Measurements from ENCODE around the gene ARHGEF19.
A peak's percentile ranks its signal among the peaks of the same experiment; 100 is the strongest.
"Not testable (repeated sequence)": the region's sequence is repeated elsewhere in the genome, so short reads cannot be mapped to it uniquely, and the experiment has no call there.

Gene ARHGEF19

DNA sequence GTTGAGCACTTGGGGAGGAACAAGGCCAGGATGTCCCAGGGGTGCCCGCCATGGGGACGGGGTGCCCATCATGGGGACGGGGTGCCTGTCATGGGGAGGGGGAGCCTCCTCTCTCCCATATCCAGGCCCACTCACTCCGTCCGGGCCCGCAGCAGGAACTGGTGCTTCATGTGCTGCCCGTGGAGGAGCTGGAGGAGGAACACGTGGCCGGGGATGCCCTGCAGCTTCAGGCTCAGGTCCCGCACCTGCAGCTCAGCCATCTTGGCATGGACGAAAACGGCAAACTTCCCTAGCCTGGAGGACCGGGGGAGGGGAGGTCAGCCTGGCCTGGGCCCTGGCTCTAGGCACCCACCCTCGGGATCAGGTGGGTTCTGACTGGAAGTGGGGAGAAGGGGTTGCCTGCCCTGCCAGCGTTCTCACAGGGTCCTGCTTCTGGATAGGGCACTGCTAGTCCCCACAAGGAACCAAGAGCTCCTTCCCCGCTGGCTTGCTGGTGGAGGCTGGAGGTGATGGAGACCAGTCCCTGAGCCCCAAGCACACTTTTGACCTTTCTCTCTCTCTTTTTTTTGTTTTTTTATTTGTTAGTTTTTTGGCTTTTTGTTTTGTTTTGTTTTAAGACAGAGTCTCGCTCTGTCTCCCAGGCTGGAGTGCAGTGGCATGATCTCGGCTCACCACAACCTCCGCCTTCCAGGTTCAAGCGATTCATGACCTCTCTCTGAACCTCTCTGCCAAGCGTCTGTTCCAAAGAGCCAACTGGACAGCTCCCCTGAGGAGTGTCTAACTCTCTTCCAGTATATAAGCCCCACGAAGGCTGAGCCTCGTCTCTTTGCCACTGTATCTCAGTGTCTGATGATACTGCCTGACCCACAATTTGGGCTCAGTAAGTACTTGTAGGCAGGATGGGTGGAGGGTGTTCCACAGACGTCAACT lies 9.9 kb downstream of the ARHGEF19 start:
- DNase-seq, result no peak

DNA sequence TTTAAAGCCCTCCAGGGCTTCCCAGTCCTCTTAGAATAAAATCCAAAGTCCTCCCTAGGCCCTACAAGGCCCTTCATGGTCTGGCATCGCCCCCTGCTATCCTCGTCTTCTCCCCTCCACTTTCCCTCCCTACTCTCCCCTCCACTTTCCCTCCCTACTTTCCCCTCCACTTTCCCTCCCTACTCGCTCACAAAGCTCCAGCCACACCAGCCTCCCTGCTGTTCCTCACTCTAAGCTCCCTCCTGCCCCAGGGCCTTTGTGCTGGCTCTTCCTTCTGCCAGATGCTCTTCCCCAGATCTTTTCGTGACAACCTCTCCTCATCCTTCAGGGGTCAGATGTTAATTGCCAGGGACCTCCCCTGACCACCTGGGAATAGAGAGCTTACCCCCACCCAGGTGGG lies 12.8 kb downstream of the ARHGEF19 start:
- DNase-seq, result no peak

DNA sequence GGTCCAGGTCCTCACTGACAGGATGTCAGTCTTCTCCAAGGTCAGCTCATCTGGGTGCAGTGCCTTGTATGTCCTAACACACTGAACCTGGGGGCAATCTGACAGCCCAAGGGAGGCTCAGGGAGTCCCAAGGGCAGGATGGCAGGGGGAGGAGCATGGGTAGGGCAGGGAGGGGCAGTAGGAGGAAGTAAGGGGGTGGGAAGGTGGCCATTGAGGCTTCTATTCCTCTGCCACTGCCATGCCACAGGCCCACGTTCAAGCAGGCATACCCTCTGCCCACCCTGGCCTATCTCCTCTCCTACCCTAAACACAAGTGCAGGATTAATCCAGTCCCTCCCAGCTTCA lies 13.3 kb downstream of the ARHGEF19 start:
- DNase-seq, result no peak

DNA sequence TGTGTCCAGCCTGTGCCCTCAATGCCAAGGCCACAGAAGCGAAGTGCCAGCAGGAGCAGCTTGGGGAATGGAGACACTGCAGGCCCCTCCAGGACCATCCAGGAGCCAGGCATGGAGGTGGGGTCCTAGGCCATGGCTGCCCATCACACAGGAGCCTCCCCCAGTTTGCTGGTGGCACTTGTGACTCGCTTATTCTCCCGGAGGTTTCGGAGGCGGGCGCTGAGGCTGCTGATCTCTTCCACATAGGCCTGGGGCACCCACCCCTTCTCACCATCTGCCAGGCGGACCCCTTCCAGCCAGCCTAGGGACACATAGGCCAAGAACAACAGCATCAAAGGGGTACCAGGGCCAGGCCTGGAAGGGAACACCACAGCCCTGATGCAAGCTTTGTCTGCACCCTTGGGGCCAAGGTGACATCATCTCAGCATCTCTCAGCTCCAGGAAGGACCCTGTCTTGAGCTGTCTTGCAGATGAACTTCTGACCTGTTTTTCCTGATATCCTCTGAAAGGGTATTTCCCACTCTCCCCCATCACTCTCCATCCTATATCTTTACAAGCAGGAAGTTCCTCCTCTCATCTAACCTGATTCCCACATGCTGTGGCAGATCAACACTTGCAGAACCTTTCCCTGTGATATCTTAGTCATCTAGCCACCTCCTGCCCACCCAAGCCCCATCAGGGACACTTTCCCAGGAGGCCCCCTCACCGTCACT lies 13.9 kb downstream of the ARHGEF19 start:
- no peak for DNase-seq

DNA sequence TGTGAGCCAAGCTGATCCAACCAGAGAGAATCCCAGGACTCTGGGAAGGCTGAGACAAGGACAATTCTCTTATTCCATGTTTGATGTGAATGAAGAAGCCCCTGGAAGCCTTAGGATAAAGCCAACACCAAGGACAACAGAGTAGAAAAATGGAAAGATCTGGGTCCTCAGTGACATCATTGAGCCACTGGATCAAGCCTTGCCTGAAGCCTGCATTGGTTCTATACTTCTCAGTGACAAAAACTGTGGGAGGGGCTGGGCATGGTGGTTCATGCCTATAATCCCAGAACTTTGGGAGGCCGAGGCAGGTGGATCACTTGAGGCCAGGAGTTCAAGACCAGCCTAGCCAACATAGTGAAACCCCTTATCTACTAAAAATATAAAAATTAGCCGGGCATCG lies 15.6 kb downstream of the ARHGEF19 start:
- no peak for DNase-seq

DNA sequence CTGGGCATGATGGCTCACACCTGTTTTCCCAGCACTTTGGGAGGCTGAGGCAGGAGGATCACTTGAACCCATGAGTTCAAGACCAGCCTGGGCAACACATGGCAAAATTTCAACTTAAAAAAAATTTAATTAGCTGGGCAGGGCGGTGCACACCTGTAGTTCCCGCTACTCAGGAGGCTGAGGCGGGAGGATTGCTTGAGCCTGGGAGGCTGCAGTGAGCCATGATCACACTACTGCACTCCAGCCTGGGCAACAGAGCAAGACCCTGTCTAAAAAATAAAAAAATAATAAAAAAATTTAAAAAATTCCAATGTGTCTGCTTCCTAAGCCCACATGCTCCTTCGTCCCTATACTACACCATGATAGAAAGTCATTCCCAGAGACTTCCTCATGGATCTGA lies 16.3 kb downstream of the ARHGEF19 start:
- not testable (repeated sequence) for DNase-seq

DNA sequence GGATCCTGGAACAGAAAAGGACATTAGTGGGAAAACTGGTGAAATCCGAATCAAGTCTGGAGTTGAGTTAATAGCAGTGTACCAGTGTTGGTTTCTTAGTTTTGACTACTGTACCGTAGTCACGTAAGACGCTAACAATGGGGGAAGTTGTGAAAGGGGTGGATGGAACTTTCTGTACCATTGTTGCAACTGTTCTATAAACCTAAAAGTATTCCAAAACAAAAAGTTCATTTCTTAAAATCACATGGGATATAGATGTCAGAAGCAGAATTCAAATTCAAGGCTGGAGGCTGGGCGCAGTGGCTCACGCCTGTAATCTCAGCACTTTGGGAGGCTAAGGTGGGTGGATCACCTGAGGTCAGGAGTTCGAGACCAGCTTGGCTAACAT lies 16.9 kb downstream of the ARHGEF19 start:
- DNase-seq, result no peak

DNA sequence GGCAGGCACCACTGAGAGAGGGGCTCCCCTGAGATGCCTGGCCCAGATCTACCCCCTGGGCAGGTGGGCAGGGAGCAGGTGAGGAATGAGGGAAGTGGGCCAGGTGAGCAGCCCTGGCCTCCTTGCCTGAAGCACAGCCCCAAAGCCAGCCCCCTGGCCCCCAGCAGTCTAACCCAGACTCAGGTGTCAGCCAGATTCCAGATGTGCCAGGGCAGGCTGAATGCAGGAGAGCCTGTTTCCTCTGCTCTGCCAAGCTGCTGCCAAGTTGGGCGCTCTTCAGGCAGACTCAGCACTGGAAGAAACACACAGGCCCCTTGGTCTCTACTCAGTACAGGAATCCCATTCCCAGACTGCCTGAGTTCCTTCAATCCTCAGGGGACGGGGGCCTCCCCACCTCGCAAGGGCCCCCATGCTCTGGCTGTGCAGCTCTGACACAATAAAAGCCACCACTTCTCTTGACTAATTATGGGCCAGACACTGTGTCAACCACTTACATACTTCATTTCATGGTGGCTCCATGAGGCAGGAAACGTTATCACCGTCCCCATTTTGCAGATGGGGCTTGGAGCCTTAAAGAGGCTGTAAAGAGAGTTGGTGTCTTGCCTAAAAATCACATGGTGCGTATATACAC lies 20.4 kb downstream of the ARHGEF19 start:
- no peak for DNase-seq

DNA sequence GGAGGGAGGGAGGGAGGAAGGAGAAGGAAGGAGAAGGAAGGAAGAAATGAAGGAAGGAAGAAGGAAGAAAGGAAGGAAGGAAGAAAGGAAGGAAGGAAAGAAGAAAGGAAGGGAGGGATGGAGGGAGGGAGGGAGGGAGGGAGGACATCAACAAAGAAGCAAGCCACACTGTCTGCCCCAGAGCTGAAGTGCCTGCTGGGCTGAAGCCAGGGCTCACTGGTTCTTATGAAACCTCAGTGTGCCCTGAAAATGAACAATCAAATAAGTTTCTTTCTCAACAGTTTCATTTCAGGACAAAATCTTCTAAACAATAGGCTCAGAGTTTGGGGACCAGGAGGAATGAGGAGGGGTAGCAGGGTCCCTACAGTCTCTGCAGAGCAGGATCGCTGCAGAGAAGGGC lies 21.1 kb downstream of the ARHGEF19 start:
- no peak for DNase-seq

DNA sequence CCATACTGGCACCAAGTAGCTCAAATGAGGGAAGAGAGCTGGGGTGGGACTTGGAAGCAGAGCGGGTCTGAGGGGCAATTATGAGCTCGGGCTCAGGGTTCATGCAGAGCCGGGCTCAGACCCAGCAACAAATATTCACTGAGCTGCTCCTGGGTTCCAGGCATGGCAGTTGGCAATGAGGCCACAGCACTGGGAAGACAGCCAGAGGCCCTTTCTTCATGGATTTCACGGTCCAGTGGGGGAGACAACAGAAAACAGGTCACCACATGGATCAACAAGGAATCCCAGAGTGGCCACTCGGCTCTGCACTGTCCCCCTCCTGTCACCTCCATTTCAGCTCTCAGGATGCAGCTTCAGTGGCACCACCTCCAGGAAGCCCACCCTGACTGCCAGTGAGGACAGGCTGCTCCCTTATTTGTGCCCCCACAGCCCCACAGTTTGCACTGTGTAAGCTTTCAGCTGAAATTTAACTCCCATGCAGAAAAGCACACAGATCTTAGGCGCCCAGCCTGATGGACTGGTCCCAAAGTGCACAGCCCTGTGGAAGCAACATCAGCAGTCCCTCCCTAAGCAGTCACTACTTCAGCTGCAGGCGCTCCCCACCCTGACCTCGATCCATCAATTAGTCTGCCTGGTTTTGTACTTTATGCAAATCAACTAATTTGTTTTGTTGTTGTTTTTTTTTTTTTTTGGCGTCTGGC lies 22.4 kb downstream of the ARHGEF19 start:
- DNase-seq, result peak; percentile 83

DNA sequence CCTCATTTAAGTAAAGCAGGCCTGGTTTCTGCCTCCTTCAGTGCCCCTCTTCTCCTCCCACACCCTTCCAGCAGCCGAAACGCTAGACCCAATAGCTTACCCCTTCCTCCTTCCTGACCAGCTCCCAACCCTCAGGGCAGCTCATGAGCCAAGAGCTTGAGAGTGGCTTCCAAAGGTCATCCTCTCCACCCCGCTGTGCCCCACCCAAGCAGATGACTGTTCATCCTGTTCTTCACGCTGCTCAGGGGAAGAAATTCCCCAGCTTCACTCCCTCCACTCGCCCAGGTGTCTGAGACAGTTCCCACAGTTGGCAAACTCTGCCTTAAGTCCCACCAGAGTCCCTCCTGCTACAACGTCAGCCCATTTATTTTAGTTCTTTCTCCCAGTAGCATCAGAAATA lies 23.4 kb downstream of the ARHGEF19 start:
- DNase-seq, result no peak

DNA sequence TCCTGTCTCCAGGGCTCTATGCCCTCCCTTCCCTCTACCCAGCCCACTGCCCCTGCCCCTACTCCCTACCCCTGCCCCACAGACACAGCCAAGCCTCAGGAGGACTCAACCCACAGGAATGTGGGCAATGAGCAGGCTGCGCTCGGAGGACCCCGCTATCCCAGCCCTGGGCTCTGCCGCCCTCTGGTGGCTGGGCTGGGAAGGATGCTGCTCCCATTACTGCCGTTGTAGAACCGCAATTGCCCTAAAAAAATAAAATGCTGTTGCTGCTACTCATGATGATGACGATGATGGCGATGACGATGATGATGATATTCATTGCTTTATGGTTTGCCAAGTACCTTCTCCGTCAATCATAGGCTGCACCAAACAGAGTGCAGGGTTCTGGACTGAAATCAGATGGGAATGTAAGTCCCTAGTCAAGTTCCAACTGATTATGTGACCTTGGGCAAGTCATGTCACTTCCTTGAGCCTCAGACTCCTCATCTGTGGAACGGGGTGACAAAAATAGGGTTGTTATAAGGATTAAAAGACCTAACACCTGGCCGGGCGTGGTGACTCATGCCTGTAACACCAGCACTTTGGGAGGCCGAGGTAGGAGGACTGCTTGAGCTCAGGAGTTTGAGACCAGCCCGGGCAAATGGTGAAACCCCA lies 24.6 kb downstream of the ARHGEF19 start:
- DNase-seq, result peak; percentile 86

DNA sequence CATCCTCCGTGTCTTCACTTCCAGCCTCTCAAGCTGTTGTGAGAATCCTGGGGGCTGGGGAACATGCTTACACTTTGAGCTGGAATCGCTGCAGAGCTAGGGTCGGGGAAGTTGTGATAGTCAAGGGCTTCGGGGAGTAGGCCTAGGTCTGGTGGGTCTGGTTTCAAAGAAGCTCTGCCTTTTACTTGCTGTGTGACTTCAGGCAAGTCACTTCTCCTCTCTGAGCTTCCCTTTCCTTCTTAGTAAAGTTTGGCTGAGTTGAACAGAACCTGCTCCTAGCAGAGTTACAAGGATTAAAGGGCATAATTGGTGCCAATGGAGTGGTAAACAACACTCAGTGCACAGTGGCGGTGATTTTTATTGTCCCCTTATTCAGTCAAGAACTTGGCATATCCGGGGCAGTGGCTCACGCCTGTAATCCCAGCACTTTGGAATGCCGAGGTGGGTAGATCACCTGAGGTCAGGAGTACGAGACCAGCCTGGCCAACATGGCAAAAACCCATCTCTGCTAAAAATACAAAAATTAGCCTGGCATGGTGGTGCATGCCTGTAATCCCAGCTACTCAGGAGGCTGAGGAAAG lies 25.7 kb downstream of the ARHGEF19 start:
- no peak for DNase-seq

DNA sequence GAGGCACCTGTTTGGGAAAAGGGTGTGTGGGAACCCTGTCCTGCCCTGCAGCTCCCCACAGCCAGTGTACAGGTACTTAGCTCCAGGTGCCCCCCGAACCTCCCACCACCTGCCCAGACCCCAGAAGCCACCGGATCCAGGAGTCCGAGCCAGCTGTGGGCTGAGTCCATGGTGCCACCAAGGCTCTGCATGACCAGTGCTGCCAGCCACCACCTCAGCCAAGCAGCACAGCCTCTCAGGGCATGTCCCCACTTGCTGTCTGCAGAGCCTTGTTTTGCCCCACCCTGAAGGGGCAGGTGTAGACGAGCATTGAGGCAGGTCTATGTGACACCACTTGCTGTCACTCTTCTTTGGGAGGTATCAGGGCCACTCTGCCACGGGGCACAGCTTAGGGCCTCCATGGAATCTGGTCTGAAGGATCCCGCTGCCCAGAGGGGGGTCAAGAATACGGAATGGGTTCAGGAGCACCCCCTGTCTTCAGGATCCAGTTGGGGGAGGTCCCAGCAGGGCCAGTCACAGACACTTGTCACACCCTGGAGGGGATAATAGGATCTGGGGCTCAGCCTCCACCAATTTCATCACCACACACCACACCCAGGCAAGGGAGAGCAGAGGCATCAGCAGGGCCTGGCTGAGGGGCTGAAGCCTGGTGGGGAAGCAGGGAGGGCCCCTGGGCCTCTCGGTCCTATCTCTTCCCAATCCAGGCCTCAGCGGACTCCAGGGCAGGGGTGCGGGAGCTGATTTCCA lies 27.7 kb downstream of the ARHGEF19 start:
- no peak for DNase-seq

DNA sequence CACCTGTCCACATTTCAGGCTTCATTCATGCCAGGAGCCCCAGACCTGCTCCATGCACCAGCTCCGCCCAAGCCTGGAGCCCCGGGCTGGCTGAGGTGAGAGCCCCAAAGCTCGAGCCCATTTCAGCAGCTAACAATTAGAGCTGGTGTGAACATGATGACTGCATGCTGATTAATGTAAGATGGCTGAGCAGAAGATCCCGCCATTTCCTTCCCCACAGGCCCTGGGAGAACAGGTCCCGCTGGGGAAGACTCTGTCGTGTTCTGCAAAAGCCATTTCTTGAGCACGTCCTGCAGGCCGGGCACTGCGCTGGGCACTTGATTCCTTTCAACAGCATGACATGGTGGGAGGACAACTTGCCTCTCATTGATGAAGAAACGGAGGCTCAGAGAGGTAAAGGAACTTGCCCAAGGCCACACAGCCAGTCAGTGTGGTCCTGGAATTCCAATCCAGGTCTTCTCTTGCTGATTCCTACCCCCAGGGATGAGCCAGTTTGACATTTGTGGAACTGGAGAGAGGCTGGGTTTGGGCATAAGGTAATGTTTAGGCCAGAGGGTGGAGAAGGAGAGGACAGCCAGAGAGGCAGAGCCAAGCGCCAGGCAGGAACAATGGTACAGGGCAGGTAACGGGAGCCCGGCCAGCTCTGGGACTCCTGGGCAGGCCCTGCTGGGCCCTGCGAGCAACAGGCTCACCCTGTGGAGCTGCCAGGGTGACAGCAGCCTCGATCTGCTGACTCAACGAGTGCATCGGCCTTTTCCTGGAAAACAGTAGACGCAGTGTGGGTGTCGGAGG lies 28.5 kb downstream of the ARHGEF19 start:
- DNase-seq, result no peak

DNA sequence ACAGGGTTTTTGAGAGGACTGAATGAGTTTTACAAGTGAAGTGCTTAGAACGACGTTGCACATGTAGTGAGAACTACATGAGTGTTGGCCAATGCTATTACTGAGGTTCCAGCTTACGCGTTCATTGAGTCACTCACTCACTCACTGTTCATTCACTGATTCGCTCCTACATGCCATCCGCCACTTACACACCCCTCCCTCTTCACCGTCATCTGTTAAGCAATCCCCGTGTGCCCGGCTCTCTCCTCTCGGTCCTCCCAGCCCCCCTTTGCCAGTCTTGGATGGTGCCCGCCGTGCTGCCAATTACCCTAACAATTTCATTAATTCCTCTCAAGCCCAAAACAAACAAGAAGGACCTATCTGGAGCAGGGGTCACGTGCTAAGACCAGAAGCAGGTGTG lies 29.3 kb downstream of the ARHGEF19 start:
- DNase-seq, result no peak

DNA sequence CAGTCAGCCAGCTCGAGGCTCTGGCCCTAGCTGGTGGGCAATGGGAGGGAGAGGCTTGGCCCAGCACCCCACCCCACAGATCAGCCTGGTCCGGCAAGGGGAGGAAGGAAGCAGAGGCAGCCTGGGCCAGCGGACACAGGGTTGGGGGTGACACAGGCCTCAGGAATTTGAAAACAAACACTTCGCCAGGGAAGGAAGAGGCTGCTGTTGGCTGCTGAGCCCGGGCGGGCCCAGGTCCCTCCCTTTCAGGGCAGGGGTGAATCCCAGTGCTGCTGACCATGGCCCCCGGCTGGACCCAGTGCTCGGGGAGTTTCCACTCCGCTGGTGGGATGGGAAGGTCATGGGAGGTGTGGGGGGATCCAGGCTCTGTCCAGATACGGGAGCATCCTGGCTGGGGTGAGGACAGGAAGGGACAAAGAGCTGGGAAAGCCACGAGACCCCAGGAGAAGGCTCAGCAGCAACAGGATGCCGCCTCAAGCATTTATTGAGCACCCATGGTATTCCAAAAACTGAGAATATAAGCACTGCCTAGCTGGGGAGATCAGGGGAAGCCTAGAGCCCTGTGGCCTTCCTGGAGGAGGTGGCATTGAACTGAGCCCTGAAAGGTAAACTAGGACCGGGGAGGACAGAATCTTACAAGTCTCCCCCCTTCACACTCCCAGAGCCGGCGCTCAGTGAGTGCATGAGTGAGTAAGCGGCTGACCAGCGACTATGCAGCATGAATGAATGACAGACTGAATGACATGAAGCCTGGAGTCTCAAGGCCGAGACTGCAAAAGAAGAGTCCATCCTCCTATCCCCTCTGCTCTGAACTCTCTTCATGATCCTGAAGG lies 30.3 kb downstream of the ARHGEF19 start:
- peak; percentile 65 for DNase-seq

DNA sequence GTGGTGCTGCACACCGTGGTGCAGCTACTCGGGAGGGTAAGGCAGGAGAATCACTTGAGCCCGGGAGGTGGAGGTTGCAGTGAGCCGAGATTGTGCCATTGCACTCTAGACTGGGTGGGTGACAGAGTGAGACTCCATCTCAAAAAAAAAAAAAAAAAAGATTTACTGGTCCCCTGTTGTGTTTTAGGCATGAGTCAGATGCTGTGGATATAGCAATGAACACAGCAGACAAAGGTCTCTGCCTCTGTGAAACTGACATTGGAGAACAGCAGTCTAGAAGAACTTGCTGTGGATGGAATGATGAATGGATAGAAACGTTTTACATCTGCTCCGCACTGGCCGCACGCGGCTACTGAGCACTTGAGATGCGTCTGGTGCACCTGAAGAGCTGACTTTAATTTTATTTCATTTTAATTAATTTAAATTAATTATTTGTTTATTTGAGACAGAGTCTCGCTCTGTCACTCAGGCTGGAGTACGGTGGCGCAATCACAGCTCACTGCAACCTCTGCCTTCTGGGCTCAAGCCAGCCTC lies 32.1 kb downstream of the ARHGEF19 start:
- no peak for DNase-seq

Measured in retina (tissue), 1 donor.